NCI-H748 (cell line): ENCODE results near the gene ICE2.

Source experiments
- DNase-seq: peaks from one replicate; lab custom pipeline; 2025; ENCODE audit not compliant: unreplicated experiment; lab: John Stamatoyannopoulos, UW

ICE2 gene, protein sequence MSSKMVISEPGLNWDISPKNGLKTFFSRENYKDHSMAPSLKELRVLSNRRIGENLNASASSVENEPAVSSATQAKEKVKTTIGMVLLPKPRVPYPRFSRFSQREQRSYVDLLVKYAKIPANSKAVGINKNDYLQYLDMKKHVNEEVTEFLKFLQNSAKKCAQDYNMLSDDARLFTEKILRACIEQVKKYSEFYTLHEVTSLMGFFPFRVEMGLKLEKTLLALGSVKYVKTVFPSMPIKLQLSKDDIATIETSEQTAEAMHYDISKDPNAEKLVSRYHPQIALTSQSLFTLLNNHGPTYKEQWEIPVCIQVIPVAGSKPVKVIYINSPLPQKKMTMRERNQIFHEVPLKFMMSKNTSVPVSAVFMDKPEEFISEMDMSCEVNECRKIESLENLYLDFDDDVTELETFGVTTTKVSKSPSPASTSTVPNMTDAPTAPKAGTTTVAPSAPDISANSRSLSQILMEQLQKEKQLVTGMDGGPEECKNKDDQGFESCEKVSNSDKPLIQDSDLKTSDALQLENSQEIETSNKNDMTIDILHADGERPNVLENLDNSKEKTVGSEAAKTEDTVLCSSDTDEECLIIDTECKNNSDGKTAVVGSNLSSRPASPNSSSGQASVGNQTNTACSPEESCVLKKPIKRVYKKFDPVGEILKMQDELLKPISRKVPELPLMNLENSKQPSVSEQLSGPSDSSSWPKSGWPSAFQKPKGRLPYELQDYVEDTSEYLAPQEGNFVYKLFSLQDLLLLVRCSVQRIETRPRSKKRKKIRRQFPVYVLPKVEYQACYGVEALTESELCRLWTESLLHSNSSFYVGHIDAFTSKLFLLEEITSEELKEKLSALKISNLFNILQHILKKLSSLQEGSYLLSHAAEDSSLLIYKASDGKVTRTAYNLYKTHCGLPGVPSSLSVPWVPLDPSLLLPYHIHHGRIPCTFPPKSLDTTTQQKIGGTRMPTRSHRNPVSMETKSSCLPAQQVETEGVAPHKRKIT

DNA sequence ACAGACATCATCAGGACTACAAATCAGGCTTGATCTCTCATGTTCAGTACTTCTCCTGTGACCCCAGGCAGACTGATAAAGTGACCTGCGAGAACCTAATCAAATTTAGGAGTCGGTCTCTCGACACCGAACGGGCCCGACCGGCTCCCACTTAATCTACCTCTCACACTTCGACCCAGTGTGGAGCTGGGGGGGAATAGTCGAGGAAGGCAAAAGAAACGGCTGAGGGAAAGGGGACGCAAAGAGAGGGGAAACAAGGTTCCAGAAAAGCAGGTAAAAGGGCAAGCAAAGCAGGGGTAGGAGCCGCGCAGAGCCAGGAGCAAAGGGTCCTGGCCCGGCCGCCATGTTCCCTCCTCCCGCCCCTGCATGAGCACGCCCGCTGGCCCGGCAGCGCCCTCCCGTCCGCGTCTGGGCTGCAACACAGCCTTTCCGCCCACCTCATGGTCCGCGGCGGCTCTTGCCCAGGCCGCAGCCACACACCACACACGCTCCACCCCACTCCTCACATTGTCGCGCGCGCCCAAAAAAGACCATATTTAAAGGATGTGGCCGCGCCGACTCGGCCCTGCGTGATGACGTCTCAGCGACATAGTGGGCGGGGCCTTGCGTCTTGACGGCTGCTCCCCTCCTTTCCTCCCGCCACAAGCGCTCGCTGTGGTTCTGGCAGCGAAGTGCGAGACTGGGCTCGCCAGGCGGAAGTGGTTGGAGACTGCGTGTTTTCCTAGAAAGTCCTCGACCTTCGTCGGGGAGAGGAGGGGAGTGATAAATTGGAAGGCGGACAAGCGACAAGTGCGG, at the start of gene ICE2:
TSS of gene ICE2 (minus strand) at position 577 of the 795 bp plus-strand sequence. CDS start 1,165 bp downstream, outside the sequence.
- peak; percentile 94 for DNase-seq

DNA sequence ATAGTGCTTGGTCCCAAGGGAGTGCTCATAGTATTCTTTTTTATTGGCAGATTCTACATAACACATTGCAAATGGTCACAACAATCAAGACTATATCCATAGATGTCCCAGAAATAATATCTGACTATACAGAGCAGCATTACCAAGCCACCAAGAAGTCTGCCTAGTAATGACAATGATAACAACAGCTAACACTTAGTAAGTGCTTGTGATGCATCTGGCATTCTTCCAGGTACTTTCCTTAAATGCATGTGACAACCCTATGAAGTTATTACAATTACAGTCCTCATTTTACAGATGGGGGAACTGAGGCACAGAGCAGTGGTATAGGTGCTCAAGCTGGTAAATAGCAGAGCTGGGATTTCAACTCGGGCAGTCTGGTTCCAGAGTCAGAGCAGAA, 49.6 kb upstream of the ICE2 start:
- no peak for DNase-seq

DNA sequence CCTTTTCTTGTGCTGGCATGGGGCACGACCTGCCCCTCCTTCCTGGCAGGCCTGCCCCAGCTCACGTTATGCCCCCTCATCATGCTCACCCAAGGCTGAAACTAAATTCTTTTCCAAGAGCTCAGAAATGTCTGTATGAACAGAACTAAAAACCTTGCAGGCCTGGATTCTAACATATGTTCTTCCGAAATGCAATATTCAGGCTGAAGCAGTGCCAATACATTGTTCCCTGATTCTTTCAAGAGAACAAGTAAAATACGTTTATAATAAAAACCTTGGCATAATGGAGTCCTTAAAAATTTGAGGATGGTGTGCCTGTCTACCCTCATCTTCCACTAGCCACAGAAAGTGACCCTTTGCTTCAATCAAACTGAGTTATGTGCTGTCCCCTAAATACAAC, 48.5 kb upstream of the ICE2 start:
- DNase-seq: no peak

DNA sequence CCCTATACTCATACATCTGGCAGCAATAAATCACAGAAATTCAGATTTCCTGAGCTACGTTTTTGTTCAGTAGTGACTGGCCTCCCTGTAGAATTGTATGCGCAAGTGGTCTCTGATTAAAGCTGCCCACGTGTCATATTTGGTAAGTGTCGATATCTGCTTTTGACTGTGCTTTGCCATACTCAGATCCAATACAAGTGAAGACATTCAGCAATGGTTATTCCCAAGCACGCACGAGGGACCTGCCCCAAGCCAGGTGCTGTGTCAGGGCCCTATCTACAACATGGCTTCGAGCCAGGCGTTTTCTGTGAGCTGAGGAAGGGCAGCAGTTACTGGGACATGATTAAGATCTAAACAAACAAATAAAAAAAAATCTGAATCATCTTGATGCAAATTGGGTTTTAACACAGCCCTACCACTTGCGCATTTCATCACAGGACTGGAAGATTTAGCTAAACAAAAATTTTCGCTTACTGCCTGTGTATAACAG, 47.2 kb upstream of the ICE2 start:
- DNase-seq: no peak

DNA sequence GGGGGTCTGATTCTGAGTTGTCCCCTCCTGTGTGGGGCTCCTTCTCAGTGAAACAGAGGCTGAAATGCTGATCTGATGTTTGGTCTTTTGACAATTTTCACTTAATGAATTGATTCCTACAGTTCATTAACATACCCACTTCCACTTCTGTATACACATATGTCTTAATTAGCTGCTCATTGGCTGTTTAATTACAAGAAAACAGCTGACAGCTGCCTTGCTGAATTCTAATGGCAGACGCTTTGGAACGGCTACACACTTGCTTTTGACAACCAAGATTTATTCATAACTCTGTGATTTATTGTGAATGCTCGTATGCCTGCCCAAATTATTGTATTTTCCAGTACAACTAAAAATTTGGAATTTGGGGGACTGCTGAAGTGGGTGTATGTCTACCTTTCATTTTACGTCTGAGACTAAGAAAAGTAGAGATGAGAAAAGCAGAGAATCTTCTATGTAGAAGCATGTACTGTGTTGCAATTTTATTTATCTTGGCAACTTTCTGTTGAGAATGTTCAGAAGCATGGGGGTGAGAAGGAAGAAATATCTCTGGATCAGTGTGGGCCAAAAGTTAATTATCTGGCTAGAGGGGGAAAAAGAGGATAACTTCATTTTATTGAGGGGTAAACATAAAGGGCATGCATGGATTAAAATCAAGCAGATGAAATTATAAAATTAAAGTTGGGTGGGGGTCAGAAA, 46.5 kb upstream of the ICE2 start:
- no peak for DNase-seq

DNA sequence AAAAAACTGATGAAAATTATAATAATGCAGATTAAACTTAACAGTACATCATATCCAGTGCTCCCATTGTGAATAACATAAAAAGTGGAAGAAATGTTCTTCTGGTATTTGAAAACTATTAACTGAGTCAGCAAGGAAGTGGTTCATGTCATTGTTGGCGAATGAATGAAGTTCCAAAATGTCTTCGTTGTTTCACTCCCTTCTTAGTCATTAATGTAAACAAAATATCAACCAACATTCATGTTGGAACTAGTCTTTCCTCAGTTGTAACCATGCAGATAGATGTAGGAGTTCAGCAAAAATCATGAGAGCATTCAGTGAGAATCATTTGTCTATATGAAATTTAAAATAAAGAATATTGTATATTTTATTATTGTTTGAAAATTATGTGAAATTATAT, 44.1 kb upstream of the ICE2 start:
- no peak for DNase-seq

DNA sequence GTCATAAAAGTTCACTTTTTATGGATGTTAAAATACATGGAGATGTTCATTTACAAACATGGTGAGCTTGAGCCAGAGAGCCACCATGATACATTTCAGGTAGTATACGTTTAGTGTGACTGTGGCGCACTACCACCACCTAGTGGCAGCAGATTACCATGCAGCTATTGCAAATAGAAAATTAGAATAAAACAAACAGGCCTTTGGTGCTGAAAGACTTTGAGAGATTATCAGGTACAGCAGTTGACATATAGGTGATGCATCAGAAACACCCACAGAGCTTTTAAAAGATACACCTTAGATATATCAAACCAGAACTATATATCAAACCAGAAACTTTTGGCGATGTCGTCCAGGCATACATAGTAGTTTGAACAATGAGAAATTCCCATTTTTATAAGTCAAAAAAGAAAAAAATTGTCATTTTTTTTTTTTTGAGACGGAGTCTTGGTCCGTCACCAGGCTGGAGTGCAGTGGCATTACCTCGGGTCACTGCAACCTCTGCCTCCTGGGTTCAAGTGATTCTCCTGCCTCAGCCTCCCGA, 42.0 kb upstream of the ICE2 start:
- peak; percentile 49 for DNase-seq

DNA sequence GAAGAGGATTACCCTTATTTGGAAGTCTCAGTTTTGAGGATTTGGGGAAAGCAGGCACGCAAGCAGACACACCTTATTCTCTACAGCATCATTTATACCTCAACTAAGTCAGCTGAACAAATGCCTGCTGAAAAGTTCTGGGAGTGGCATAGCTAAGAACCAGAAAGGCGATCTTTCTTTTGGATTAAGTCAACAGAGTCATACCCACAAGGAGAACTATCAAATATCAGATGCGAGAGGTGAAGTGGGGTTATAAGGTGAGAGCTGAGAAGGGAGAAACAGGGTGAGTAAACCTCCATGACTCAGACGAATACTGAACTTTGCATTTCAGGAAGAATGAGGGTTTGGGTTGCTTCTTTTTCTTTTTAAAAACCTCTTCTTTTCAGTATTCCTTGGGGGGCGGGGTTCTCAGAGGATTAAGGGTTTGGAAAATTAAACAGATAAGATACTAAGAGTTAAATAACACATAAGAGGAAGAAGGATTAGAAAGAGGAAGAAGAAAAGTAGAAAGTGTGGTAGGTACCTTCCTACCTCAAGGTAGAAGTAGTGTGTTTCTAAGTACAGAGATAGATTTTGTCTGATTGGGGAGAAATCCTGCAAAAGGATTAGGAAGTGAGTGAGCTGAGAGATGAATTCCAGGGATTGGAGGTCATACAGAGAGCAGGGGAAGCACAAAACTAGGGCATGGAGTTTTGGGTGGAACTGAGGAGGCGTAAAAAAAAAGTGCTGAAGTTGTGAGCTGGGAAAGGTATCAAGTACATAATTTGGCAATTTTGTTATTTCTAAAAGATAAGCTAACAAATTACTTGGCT, 41.3 kb upstream of the ICE2 start:
- no peak for DNase-seq

DNA sequence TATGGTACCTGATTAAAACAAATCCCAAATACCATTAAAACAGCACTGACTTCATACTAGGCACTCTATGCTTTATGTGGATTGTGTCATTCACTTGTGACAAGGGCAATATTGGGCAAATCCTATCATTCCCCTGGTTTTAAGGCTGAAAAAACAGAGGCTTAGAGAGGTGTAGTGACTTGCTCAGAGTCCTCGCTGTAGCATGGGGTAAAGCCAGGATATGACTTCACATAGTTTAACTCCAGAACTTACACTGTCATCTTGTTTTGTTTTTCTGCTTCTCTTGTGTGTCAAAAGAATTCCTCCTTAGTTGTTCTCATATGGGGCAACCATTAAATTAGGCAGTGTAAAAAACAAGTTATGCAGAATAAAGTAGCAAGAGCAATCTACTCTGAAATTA, 40.3 kb upstream of the ICE2 start:
- DNase-seq: no peak

DNA sequence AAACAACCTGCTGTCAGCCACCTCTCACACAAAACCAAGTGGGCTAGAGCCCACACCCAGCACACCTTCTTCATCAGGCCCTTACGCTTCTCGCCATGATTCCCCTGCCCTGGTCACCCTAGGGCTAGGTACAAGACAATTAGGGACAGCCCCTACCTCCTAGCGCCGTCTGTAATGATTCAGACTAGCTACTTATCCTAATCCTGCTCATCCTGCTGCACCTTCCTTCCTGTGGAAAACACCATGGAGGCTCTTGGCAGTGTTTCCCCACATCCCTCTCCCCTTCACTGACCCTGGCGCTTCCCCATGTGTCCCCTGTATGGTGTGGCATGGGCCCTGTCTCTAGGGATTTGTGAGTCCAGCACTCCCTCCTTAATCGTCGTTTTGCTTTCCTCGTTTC, 39.6 kb upstream of the ICE2 start:
- no peak for DNase-seq

DNA sequence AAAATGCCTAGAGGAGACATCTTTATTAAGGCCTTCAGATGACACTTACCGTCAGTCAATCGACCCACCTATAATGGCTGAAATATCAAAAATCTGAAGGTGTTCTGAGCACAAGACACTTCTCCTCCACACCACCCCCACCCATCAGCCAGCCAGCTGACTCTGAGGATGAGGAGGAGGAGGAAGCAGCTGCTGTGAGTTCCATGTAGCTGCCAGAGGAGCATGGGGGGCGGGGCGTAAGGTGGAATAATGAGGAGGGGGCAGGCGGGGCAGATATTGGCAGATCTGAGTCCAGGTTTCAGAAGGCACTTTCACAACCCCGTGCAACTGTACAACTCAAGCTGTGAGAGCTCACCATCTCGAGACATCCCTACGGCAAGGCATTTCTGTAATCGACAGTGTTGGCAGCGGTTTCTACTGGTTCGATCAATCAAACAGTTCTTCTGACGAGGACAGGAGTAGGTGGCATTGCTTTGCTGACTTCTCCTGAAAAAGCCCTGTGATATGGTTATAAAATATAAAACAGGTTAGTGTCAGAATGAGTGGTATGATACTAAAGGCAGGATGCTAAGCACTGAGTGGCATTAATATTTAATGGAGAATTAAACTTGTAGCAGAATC, 35.4 kb upstream of the ICE2 start:
- DNase-seq: no peak

DNA sequence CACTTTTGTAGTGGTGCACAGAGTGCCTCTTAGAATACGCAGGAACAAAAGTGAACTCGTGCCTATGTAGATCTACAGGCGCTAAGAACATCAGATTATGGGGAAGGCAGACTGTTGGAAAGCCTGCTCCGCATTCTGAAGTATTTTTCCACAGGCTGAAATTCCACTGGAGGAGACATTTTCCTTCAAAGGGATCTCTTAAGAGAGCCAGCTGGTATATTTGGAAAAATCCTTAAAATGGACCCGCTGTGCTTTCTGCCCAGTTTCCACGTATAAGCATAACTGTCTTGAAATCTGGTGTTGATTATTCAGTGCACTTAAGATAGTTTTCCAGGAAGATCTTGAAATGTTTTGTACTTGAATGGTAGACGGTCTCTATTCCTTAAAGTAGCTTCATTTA, 34.7 kb upstream of the ICE2 start:
- DNase-seq: no peak

DNA sequence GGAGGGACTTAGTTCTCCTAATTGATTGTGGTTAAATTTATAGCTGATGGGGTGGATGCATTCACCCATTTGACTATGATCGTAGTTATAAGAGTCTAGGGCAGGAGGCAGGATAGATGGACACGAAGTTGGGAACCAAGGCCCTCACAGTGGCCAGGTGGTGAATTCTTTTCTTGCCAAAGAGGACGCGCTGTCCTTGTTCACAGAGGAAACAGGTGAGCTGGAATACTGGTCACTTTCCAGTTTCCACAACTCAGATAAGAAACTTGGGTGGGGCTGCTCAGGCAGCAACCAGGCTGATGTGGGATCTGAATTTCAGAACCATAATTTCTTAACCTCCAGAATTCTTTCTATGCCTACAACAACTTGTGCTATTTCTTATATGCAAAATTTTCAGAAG, 34.0 kb upstream of the ICE2 start:
- no peak for DNase-seq

DNA sequence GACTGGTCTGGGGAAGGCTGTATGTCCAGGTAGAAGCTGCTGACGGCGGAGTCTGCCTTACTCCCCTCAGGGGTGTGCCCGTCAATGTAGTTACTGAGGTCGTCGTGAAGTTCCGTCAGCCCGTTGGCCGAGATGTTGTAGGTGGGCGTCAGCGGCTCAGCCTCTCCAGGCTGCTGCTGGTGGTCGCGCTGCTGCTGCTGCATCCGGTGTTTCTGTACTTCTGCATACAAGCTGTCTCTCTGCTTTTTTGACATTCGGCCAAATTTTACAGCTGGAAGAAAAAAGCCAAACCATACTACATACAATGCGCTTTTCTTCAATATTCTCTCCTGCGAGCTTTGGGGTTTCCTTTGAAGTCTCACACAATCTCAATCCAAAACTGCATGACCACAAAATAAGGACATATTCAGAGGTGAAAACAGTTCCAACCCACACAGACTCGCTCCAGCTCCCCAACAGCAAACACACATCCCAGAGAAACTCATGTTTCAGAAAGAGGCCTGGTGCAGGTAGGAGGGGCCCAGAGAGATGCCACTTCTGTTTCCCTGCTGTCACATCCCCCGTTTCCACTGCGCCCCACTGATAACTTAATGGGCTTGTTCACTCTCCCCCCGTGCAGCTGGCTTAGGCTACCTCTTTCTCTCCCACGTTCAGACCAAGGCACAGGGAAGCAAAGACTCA, 32.5 kb upstream of the ICE2 start:
- no peak for DNase-seq

DNA sequence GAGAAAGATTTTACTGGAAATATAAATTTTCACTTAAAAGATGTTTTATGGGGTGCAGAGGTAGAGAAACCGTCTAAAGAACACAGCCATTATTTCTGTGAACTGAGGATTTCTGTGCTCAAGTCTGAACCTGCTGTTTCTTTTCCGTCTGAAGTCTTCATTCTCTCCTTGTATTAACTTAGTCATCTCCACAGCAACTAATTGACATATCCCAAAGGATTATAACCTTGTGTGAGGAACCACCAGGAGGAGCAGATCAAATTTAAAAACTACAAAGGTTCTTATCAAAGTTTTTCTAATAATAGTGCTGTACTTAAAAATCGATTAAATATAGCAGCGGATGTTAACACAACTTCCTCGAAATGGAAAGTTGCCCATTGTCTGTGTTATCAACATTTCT, 31.1 kb upstream of the ICE2 start:
- no peak for DNase-seq

DNA sequence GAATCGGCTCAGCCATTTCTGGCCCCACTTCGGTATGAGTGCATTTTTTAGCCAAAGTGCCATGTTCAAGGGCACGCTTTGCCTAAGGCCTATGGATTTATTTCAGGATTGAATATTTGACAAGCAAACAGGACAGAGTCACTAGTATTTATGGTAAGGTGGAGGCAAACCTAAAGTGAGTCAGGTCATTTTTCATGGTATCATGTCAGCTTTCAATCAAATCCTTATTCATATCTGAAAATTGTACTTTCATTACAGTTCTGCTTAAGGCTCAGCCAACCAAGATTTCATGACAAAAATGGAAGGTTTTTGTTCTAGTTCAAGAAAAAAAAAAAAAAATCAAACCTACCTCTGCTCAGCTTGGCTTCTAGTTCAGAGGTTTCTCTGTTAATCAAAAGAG, 30.5 kb upstream of the ICE2 start:
- DNase-seq: no peak

DNA sequence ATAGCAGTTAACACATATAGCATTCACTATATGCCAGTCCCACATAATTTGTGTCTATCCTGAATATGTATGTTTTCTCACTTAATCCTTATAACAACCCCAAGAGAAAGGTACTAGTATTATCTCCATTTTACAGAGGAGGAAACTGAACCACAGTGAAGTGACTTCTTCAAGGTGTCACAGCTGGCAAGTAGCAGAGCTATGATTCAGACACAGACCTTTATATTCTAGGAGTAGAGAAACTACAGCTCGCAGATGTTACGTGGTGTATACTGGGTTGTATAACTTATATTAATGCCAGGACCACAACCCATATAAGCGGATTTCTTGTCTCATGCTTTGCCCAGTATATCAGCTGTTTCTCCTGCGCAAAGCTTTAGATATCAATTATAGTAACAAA, 29.5 kb upstream of the ICE2 start:
- DNase-seq: no peak
